HG03521 (cell line): ENCODE results near the gene POLR1D.

ENCODE experiments used
- ATAC-seq: cut with Tn5 transposase; IDR thresholded peaks from one replicate; pipeline ENCODE4 v1.9.1; 2021; ENCODE audit warnings: mild to moderate bottlenecking, moderate library complexity; ENCODE audit not compliant: unreplicated experiment

The POLR1D gene

DNA sequence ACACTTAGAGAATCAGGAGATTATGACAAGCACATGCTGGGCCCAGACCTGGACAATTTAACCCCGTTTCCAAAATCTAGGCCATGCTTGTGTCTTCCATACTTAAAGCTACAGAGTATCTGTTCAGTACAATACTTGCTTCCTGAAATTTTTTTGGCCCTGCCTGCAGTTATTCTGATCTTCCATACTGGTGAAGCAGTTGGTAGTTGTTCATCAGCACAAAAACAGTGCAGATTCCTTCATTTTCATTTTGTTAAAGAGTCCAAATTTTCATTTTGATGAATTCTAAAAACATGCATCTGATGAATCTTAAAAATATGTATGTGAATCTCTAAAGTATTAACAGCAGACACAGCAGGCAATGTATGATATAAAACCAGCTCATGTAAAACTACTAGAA is 49.2 kb downstream of the POLR1D start:
- ATAC-seq, result no peak

DNA sequence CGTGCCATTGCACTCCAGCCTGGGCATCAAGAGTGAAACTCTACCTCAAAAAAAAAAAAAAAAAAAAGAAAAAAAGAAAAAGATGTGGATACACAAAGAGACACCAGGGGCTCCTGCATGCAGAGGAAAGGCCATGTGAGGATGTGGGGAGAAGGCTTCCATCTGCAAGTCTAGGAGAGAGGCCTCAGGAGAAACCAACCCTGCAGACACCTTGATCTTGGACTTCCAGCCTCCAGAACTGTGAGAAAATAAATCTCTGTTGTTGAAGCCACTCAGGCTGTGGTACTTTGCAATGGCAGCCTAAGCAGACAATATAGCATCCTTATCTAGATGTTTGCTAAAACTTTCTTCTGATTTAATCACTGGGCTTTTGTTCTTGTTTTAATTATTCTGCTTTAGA is 50.3 kb downstream of the POLR1D start:
- ATAC-seq, result no peak
